DMS 273 (cell line): ENCODE results near the gene ZNF765.
A peak's percentile ranks its signal among the peaks of the same experiment; 100 is the strongest.
"Not testable (repeated sequence)": the region's sequence is repeated elsewhere in the genome, so short reads cannot be mapped to it uniquely, and the experiment has no call there.

Experiments
- DNase-seq: peaks from one replicate; lab custom pipeline; 2025; ENCODE audit not compliant: unreplicated experiment; lab: John Stamatoyannopoulos, UW

Gene ZNF765

DNA sequence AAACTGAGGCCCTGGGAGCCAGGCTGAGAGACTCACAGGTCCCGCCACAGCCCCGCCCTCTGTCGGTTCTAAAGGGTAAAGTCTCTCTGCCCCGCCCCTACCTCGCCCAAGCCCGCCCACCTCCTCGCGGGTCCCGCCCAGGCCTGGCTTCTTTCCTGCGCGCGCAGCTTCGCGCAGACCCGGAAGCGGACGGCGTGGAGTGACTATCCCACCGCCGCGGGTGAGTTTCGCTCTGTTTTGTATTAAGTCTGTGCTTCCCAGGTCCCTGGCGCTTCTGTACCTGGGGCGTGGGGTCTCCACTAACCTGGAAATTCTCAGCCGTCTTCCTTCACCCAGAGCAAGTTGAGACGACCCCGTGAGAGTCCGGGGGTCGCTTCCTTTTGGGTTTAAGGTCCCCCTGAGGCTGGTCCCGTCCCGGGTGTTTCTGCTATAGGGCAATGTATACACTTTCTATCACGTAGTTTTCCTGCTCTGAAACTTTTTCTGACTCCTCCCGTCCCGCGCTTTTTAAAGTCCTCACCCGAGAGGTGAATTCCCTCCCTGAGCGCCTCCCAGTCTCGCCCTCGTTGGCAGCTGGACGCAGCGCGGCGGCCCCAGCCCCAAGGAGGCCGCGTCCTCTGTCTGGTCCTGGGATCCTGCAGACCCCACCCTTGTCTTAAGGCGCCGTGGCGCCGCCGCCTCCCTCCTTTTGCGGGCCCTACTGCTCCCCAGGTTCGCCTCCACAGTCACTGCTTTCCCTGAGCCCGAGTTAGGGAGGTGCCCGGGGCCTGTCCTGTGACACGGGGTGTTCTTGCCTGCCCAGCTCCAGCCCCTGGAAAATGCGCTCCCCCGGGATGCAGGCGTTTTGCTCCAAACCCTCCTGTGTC, at the start of gene ZNF765:
Gene ZNF765 (plus strand): TSS at position 176 of the 866 bp plus-strand sequence. CDS start 2,867 bp downstream, outside the sequence.
- peak; percentile 96 for DNase-seq

DNA sequence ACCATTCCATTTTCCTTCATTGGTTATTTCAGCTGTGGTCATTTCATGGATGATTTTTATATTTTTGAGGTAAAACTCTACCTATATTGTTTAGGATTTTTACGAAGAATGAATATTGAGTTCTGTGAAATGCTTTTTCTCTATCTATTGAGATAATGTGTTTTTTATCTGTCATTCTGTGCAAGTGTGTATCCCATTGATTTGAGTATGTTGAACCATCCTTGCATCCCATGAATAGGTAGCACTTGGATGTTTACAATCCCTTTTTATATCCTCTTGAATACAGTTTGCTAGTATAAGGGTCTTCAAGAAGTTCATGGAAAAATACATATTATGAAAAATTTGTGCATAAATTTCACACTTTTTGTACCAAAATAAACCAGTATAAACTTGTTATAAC, 39.2 kb upstream of the ZNF765 start:
- no peak for DNase-seq

DNA sequence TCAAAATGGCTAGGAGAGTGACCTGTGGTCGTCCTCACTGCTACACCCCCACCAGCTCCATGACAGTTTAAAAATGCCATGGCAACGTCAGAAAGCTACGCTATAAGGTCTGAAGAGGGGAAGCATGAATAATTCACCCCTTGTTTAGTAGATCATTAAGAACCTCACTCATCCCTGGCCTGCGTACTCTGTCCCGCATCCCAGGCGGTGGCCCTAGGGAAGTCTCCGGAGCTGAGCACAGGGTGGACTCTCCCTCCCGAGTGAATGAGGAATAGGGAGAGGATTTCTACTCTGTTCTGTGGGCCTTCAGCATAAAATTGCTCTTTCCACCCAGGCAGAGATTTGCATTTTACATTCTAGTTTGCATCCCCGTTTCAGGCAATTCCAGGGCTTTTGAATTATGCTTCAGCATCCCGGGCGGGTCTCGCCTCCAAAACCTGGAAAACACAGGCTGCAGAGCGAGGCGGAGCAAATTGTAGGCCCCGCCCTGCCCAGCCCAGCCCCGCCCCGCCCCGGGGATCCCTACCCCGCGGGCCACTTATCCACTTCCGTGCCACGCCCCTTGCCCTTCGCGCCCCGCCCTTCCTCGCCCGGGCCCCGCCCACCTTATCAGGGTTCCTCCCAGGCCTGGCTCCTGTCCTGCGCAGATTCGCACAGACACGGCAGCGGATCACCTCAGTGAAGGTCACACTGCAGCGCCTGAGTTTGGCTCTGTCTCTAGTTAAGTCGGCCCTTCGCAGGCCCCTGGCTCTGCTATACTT, 36.9 kb upstream of the ZNF765 start:
- no peak for DNase-seq

DNA sequence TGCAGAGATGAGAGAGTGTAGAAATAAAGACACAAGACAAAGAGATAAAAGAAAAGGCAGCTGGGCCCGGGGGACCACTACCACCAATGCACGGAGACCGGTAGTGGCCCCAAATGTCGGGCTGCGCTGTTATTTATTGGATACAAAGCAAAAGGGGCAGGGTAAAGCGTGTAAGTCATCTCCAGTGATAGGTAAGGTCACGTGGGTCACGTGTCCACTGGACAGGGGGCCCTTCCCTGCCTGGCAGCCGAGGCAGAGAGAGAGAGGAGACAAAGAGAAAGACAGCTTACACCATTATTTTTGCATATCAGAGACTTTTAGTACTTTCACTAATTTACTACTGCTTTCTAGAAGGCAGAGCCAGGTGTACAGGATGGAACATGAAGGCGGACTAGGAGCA, 34.9 kb upstream of the ZNF765 start:
- DNase-seq, result not testable (repeated sequence)

DNA sequence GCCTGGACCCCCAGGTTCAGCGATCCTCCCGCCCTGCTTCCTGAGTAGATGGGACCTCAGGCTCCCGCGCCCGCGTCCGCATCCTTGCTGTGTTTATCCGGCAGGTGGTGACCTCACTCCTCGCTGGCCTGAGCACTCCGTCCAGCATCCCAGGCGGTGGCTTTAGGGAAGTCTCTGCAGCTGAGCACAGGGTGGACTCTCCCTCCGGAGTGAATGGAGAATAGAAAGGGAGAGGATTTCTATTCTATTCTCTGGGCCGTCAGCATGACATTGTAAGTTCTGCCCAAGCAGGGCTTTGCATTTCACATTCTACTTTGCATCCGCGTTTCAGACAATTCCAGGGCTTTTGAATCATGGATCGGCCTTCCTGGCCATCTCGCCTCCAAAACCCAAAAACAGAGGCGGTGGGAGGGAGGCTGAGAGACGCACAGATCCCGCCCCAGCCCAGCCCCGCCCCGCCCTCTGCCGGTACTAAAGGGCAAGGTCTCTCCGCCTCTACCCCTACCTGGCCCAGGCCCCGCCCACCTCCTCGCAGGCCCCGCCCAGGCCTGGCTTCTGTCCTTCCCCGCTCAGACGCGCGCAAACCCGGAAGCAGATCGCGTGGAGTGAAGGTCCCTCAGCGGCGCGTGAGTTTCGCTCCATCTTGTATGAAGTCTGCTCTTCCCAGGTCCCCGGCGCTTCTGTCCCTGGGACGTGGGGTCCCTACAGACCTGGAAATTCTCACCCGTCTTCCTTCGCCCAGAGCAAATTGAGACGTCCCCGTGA, 29.6 kb upstream of the ZNF765 start, which contains the start of gene ZNF525:
Gene ZNF525 (plus strand): TSS at position 572 of the 765 bp plus-strand sequence. CDS start 6,577 bp downstream, outside the sequence.
- DNase-seq, result peak; percentile 92

DNA sequence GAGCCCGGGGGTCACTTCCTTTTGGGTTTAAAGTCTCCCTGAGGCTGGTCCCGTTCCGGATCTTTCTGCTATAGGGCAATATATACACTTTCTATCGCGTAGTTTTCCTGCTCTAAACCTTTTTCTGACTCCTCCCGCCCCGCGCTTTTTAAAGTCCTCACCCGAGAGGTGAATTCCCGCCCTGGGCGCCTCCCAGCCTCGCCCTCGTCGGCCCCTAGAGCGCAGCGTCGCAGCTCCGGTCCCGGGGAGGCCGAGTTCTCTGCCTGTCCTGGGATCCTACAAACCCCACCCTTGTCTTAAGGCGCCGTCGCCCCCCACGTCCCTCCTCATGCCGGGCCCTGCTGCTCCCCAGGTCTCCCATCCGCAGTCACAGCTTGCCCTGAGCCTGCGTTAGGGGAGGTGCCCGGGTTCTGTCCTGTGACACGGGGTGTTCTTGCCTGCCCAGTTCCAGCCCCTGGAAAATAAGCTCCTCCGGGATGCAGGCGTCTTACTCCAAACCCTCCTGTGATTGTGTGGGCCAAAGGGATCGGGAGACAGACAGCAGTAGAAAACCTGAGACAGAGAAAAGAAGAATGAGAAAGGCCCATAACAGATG, 29.0 kb upstream of the ZNF765 start:
- peak; percentile 77 for DNase-seq

DNA sequence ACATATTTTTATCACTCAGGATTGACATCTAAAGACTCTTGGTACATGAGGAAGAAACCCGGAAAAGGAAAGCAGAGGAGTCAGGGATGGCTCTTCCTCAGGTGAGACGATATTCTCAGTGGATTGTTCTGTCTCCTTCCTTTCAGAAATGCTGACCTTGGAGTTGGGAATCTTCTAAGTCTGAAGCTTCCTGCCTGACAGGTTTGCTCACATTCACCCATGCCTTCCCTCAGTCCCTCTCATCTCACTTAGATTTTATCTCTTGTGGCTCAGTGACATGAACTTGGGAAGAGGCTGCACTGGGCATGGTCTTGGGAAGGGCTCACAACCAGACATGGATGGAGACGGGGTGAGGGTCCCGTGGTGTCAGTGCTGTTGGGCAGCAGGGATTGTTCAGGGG, 22.8 kb upstream of the ZNF765 start:
- DNase-seq, result no peak

DNA sequence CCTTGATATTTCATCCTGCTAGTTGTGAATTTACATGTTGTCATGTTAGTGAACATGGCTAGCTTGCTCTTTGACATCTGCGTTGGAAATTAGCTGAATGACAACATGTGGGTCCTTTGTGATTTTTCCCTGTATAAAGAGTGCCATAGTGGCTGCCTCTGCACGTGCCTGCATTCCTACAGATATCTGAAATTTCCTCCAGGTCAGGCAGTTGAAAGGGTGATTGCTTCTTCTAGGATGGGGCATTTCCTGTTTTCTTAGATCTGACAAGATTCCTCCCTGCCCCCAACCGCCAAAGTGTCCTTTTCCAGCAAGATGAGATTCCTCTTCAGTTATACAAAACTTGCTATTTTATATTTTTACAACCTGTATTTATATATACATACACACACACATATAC, 20.7 kb upstream of the ZNF765 start:
- DNase-seq, result no peak

DNA sequence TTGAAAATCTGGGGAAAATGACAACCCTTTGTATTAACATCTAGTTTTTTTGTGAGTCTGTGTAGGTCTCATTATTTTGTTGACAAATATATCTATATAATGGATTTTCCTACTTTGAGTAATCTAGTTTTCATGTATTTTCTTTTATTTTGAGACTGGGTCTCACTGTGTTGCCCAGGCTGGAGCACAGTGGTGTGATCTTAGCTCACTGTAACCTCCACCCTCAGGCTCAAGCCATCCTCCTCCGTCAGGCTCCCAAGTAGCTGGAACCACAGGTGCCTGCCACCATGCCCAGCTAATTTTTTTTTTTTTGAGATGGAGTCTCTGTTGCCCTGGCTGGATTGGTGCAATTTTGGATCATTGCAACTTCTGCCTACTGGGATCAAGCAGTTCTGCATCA, 20.2 kb upstream of the ZNF765 start:
- no peak for DNase-seq

DNA sequence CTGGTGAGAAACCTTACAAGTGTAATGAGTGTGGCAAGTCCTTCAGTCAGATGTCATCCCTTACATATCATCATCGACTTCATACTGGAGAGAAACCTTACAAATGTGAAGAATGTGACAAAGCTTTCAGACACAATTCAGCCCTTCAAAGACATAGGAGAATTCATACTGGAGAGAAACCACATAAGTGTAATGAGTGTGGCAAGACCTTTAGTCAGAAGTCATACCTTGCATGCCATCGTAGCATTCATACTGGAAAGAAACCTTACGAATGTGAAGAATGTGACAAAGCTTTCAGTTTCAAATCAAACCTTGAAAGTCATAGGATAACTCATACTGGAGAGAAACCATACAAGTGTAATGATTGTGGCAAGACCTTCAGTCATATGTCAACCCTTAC, 13.6 kb upstream of the ZNF765 start:
- DNase-seq, result no peak

DNA sequence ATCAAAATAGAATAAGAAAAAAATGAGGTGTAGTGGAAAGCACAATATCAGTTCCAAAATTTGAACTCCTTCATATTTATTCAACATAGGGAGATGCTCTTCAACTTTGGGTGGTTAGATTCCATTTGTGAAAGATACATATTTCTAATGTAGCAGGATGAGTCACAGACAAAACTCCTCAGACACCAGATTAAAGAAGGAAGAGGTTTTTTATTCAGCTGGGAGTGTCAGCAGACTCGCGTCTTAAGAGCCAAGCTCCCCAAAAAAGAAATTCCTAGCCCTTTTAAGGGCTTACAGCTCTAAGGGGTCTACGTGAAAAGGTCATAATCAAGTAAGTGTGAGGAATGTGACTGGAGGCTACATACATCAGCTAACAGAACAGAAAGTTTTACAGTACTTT, 6.8 kb upstream of the ZNF765 start:
- no peak for DNase-seq

DNA sequence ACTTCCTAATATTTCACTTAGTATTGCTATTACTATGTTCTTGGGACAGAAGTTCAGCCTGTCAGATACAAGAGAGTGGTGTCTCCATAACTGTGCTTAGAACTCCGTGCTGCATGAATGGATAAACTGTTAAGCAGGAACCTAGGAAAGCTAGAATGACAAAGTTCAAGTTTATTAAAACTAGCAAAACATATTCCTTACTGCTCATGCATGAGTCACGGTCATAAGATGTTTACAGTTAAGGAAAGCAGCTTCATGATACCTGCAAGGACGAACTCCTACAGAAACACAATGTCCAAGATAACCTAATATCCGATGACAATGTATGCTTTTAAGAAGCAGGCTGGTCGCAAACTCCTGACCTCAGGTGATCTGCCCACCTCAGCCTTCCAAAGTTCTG, 6.0 kb upstream of the ZNF765 start:
- no peak for DNase-seq

DNA sequence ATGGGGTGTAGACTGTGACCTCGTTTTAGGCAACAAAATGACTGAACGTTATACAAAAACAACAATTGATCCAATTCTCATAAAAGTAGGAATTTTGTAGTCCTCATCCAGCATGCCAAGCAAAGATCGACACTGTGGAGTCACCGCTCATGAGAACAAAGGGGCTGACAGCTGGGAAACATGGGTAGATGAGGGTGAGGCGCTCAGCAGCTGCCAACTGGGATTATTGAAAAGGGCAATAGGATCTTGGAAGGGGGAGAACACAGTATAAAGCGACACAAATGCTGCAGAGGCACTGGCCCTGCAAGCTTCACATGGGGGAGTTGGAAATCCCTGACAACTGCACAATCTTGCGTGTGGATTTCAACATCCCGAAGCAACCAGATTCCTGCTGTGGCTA, 5.4 kb upstream of the ZNF765 start:
- DNase-seq, result peak; percentile 6

DNA sequence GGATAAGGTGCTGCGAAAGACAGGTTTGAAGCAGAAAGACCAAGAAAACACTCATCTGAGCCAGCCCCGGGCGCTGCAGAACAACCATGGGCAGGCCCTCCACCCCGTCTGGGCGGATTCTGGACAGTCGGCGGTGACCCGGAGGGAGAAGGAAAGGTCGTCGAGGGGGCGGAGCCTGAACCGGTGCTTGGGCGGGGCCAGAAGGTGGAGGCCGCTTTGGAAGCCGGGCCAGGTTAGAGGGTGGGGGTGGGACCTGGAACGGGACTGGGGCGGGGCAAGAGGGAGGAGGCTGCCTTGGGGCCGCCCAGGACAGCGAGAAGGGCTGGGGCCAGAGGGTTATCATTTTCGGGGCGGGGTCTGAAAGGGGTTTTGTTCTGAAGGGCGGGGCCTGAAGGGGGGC, 5.0 kb upstream of the ZNF765 start:
- DNase-seq, result no peak

DNA sequence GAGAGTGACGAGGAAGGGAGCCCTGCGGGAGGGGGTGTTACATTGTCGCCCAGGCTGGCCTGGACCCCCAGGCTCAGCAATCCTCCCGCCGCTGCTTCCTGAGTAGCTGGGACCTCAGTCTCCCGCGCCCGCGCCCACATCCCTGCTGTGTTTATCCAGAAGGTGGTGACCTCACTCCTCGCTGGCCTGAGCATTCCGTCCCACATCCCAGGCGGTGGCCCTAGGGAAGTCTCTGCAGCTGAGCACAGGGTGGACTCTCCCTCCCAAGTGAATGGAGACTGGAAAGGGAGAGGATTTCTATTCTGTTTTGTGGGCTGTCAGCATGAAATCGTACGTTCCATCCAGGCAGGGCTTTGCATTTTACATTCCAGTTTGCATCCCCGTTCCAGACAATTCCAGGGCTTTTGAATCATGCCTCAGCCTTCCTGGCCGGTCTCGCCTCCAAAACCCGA, 401 bp upstream of the ZNF765 start:
- no peak for DNase-seq

DNA sequence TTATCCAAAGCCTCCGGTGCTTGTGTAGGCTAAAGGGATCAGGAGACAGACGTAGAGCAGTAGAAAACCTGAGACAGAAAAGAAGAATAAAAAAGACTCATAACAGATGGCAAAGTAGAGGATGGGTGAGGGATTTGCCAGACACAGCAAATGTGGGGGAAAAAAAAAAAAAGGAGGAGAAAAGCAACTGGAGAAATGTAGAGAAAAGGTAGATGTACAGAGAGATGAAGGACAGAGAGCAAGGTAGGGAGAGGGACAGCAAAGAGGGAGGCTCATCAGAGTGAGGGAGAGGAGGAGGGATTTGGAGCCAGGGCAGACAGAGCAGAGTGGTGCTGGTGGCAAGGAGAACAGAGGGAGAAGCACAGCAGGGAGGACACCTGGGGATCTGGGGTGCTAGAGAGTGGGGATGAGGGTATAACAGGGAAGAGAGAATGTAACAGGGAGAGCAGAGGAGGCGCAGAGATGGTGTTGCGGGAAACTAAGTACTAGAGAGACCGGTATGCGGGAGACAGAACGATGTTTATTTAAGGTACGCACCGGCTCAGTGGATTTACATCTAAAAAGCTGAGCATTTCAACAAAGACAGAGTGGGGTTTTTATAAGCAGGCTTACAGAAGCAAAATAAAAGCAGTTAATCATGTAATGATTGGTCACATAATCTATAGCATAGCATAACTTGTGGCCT, 1.0 kb downstream of the ZNF765 start:
- not testable (repeated sequence) for DNase-seq

DNA sequence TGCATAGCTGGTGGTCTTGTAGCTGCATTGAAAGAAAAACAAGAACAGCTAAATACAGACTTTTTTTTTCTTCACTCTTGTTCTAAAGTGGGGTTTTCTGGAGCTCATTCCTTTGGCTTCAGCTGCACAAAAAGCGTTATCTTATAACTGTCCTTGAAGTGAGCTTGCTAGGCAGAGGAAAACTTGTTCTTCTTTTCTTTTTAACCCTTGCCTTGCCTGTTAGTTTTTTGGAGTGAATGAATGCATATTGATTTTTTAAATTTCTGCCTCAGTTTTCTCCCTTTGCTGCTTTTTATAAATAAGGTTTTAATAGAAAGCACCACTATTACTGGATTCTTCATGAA, 1.5 kb downstream of the ZNF765 start:
- no peak for DNase-seq

DNA sequence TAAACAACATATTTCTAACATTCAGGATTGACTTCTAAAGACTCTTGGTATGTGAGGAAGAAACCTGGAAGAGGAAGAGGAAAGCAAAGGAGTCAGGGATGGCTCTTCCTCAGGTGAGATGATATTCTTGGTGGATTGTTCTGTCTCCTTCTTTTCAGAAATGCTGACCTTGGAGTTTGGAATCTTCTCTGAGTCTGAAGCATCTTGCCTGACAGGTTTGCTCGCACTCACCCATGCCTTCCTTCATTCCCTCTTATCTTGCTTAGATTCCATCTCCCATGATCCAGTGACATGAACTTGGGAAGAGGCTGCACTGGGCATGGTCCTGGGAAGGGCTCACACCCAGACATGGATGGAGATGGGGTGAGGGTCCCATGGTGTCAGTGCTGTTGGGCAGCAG, 3.0 kb downstream of the ZNF765 start:
- DNase-seq, result not testable (repeated sequence)

DNA sequence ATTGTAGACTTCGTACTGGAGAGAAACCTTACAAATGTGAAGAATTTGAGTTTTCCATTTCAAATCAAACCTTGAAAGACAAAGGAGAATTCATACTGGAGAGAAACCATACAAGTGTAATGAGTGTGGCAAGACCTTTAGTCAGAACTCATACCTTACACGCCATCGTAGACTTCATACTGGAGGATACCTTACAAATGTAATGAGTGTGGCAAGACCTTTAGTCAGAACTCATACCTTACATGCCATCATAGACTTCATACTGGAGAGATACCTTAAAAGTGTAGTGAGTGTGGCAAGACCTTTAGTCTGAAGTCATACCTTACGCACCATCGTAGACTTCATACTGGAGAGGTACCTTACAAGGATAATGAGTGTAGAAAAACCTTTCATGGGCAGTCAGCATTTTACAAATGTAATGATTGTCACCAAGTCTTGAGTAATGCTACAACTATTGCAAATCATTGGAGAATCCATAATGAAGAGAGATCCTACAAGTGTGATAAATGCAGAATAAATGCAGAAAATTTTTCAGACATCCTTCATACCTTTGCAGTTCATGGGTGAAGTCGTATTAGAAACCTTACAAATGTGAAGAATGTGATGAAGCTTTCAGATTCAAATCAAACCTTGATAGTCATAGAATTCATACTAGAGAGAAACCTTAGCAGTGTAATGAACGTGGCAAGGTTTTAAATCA, 14.7 kb downstream of the ZNF765 start:
- no peak for DNase-seq
